DMS 273 treated with DMSO at 0.1 percent for 48 hours (cell line): ENCODE measurements around the gene ERO1B.
"Not testable (repeated sequence)": the region's sequence is repeated elsewhere in the genome, so short reads cannot be mapped to it uniquely, and the experiment has no call there.

Experiments used
- DNase-seq: peaks from one replicate; lab custom pipeline; 2025; lab: John Stamatoyannopoulos, UW

ERO1B gene

GRCh38 chr1:236281654-236282424, at the start of gene ERO1B:
Gene ERO1B (minus strand): TSS chr1:236281958. CDS start chr1:236281783, 175 bp downstream.
- peak; percentile 84 for DNase-seq

DNA sequence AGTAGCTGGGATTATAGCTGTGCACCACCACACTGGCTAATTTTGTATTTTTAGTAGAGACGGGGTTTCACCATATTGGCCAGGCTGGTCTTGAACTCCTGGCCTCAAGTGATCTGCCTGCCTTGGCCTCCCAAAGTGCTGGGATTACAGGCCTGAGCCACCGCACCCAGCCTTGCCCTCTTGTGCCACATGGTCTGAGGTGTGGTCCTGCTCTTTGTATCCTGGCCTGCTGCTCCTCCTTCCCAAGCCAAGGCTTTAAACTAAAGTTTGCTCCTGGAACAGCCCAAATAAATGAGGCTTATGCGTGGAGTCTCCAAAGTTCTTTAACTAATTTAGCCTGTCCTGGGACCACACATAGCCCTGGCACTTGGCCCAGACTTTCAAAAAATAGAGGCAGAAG, 49.7 kb upstream of the ERO1B start:
- not testable (repeated sequence) for DNase-seq

DNA sequence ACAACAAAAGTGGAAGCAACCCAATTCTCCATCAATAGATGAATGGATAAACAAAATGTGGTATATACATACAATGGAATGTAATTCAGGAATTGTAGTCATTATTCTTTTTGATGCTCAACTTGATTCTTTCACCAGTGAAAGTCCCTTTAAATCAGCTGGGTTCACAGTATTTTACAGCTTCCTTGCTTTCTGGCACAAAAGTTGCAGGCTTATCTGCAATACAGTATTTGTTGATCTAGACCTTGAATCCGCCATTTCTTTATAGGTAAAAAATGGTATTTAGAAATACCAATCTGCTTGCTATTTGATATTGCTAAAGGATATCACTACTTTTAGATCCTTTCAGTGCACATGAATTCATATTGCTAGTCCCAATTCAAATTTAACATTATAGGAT, 44.7 kb upstream of the ERO1B start:
- DNase-seq = no peak

DNA sequence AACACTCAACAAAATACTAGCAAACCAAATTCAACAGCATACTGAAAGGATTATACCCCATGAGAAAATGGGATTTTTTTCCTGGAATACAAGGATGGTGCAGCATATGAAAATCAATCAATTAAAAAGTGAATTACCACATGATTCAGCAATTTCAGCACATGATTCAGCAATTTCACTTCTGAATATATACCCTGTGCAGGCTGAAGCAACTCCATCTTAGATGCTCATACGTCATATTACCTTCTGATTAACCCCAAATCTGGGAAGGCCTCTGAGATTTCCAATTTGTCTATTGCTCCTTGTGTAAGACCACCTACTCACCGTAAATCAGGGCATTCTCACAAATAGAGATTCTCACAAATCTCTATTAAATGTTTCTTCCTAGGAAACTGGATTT, 43.8 kb upstream of the ERO1B start:
- DNase-seq = no peak

DNA sequence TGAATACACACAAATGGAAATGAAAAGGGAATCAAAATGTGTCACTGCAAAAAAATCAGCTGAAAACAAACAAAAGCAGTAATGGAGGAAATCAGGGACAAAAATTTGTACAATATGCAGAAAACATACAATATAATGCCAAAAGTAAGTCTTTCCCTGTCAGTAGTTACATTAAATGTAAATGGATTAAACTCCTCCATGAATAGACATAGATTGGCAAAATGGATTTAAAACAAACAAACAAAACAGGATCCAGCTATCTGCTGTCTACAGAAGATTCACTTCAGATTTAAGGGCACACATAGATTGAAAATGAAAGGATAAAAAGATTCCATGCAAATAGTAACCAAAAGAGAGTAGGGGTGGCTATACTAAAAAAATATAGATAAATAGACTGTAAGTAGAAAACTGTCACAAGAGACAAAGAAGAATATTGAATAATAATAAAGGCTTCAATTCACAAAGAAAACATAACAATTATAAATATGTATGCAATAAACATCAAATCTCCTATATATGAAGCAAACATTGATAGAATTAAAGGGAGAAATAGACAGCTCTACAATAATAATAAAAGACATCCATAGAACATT, 42.2 kb upstream of the ERO1B start:
- no peak for DNase-seq

- no peak for DNase-seq
Observed at GRCh38 chr1:236322566-236323409, 41.0 kb upstream of the ERO1B start.

DNA sequence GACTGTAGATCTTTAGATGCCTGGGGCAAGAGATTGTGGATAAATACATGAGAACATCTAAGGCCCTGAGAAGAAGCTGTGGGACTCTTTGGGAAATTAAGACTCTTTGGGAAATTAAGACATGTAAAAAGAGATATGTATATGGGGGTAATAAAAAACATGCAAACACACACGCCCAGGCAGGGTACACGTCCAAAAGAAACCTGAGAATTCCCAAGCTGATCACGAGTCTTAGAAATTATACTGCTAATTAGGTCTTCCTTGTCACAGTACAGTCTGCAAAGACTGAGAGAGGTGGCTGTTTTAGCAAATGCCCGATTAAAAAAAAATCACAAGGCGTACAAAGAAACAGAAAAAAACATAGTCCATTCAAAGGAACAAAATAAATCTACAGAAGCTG, 39.3 kb upstream of the ERO1B start:
- no peak for DNase-seq

DNA sequence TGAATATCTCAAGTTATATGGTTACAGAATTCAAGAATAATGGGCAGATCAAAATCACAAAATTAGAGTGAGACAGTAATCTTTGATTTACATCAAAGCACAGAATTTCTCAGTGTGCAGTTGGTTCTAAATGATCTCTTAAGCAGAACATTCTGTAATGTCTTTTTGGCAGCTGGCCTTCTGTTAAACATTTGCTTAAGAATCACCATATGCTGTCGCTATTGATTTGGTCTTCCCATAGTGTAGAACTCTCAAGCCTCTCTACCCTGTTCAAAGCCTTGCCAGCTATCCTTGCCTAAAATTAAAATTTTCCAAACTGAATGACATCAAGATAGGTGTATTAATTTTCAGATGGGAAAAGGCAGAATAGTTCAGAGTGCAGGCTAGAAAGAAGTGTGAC, 38.9 kb upstream of the ERO1B start:
- peak; percentile 40 for DNase-seq

DNA sequence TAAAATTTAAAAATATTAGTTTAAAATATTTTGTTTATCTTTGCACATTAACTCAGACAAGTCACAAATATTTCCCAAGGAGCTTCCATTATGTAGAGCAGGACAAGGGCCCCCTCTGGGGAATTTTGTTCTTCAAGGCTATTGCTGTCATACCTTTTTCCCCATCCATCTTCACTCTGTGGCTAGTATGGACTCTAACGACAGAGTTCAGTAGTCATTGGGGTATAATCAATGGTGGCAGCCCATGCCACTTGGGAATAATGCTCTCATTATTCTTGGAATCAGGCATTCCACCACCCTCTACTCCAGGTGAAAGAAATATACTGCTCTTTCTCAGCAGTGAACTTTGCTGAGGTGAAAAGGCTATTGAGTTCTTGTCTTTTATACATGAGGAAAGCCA, 38.5 kb upstream of the ERO1B start:
- DNase-seq = no peak

DNA sequence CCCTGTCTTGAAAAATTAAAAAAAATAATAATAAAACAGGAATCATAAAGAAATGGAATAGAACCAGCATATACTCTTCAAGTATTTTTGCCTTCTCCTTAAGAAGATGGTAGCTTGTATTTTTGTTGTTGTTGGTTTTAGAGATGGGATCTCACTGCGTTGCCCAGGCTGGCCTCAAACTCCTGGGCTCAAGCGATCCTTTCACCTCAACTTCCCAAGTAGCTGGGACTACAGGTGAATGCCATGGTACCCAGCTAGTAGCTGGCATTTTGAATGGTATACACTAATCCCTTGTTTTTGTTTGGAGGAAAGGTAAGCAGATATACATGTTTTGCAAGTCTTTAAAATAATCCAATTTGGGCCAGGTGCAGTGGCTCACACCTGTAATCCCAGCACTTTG, 34.7 kb upstream of the ERO1B start:
- no peak for DNase-seq

GRCh38 chr1:236315518-236315917, 33.8 kb upstream of the ERO1B start:
- no peak for DNase-seq

GRCh38 chr1:236315092-236315491, 33.3 kb upstream of the ERO1B start:
- DNase-seq = no peak

DNA sequence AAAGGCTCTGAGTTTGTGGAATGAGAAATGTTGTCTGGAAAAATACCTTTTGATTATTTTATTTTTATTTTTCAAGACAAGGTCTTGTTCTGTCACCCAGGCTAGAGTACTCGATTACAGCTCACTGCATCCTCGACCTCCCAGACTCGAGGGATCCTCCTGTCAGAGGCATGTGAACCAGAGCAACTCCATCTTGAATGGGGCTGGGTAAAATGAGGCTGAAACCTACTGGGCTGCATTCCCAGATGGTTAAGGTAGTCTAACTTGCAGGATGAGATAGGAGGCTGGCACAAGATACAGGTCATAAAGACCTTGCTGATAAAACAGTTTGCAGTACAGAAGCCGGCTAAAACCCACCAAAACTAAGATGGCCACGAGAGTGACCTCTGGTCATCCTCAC, 32.3 kb upstream of the ERO1B start:
- DNase-seq = not testable (repeated sequence)

GRCh38 chr1:236313427-236313826, 31.7 kb upstream of the ERO1B start:
- no peak for DNase-seq

DNA sequence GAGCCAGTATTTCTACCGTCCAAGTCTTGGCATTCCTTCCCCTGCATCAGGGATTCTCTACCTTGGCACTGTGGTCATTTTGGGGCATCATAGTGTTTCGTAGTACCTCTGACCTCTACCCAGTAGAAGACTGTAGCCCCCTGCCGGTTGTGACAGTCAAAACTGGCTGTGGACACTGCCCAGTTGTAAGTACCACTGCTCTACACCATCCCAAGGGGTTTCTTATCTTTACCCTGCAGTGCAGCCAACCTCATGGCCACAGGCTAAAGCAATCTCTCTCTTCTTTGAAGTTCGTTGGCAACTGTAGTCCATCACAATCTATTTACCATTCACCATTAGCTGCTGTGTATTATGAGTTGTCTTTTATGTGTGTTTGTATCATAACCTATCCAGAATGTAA, 29.3 kb upstream of the ERO1B start:
- no peak for DNase-seq

DNA sequence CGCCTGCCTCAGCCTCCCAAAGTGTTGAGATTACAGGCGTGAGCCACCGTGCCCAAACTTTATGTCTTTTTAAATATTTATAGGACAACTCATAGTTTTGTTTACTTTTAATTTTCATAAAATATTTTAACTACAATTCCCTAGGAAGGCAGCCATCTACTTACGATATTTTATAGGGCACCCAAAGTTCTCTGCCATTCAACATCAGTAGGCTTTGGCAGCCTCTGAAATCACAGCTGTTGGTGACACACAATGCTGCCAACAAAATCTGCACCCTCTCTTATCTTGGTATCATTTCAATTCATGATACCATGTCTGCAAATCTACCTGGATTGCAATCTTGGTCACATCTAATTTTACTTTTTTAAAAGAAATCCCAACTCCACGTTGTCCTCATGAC, 27.1 kb upstream of the ERO1B start:
- DNase-seq = no peak

DNA sequence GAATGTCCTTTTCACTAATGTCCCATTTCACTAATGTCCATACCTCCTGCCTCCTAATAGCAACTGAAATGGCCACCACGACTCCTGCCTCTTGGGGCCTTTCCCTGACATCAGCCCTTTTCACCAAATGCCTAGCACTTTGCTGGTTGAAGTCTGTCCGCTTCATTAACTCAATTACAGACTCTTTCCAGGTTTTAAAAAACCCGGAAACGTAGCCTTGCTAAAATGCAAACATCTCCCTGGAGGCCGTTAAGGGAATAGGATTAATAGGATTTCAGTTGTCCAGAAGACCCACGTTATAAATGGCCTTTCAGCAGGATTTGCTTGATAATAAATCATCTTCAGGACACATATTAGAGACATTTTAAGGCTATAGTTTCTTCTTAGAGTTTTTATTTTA, 25.7 kb upstream of the ERO1B start:
- no peak for DNase-seq

DNA sequence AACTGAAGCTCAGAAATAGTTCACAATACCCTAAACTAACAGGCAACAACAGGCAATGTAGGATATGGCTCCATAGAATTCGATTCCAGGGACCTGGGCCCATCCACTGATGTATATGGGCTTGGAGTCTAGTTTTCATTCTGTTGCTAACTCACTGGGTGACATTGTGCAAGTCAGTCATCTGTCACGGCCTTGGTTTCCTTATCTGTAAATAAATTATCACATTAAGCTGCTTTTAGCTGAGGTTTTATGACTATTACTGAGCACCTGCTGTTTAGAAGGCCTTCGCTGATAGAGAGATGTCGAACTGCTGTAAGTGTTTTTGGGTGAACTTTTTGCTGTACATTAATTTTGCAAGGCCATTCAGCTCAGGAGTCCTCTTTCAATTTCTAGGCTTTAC, 22.9 kb upstream of the ERO1B start:
- no peak for DNase-seq

DNA sequence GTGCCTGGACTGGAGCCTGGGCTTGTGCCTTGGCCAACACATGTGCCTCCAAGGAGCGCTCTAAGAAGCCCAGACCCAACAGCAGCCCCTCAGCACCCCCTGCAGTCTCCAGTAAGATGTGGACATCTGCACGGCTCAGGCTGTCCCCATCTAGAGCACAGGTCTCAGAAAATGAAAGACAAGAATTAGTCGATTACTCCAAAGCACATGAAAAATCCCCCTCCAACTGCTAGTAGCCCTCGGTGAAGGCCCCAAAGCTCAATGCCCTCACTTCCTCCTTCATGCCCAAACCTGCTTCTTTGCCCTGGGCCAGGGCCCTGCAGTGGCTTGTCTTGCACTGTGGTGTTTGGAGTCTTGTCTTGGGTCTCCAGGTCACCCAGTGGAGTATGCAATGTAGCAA, 21.9 kb upstream of the ERO1B start:
- DNase-seq = no peak

GRCh38 chr1:236302941-236303340, 21.2 kb upstream of the ERO1B start:
- DNase-seq = no peak

DNA sequence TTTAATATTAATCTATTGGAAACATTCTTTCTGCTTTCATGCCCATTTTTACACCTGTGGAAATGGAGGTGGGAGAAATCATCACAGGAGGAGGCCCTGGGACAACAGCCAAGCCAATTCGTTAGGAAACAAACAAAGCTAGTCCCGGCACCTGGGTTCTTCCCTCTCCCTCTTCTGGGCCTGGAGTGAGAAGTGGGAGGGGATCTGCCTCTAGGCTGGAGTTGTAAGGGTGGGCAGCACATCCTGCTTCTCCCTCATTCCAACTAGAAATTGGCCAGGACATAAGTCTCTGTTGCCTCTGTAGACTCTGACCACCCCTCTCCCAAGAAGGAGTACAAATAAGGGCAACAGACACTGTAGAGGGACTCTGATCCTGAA, 20.2 kb upstream of the ERO1B start:
- DNase-seq = no peak

DNA sequence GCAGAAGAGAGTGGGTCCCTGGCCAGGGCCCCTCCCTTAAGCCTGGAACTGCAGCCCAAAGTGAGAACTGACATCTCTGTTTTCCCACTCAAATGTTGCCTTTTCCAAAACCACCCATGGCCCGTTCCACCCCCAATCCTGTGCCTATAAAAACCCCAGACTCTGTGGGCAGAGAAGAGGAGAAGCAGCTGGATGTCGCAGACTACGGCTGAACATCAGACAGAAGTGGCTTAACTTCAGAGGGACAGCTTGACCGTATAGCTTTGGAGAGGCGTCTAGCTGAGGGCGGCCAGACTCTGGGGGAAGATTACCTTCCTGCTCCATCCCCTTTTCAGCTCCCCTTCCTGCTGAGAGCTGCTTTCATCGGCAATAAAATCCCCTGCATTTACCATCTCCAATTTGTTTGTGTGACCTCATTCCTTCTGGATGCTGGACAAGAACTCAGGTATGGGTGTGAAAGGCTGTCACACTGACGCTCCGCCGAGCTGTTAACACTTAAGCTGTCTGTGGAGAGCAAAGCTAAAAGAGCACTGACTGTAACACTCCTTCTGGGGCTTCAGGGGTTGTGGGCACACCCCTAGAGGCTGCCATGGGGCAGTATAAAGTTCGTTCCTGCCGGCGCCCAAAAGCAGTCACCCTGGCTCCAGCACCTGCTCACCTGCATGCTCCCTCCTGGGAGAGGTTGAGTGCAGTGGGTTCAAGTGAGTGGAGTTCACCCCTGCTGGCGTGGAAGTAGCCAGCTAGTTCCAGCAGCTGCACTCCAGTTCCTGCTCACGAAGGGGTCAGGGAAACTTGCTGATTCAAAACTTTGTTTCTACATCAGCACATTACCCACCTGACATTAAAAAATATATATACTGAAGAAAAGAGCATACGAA, 19.6 kb upstream of the ERO1B start:
- DNase-seq = no peak
